T-helper 9 cell (primary cell): ENCODE measurements around the gene BRD3OS.

Experiments
- DNase-seq: peaks from one replicate; pipeline ENCODE4 v3.0.0-alpha.2; 2020

BRD3OS gene

DNA sequence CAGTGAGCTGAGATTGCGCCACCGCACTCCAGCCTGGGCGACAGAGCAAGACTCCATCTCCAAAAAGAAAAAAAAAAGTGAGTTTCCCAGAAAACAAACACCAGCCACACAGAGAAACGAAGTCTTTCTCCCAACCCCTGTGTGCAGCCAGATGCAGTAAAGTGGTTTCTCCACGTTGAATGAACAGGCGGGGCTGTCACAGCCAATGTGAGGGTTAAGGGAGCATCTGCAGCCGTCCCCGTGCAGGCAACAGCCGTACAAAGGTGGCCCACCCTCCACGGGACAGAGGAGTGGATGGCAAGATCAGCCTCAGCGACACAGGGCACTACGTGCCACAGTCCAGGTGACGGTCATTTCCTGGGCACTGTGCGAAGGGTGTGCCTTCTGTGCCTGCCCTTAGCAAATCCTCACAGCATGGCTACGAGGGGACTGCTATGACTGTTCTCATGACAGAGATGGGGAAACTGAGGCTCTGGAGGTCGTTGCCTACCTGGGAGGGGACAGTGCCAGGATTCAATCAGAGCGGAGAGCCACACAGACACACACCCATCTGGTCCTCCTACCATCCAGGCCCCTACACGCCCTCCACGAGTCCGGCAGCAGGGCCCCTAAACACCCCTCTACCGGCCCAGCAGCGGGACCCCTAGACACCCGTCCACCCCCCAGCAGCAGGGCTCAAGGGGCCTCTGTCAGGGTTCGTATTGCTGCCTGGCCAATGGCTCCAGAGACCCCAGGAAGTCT is 35.5 kb upstream of the BRD3OS start:
- no peak for DNase-seq

DNA sequence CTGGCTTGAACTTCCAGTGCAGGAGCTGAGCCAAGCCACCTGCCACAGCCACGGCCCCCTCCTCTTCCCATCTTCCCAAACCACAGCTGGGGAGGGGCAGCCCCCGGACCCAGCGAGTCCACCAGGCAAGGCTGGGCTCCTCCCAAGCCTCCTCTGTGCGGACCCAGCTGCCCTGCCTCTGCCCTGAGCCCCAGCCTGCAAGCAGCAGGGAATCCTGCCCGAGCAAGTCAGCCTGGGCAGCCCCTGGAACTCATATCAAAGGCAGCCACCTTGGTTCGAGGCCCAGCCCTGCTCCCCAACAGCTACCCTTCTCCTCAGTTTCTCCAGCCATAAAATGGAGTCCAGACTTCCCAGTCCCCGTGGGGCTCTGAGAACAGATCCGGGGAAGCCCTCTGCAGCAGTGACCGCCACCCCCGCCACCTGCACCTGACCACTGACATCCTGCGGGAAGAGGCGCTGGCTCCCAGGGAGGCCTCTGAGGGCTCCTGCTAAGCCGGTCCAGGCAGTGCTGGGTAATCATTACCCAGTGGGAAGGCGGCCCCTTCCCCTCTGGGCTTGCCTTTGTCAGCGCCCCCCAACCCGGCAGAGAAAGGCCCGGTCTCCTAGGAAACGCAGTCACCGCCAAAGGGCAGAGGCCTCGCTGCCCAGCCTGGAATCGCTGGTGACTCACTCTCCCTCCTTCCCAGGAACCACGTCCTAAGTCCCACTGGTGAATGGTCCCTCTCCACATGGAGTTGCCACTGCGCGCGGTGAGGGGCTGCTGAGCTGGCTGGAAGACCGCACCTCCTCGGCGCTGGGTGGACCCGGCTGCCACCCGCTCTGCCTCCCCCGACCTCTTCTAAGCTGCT is 34.7 kb upstream of the BRD3OS start:
- no peak for DNase-seq

DNA sequence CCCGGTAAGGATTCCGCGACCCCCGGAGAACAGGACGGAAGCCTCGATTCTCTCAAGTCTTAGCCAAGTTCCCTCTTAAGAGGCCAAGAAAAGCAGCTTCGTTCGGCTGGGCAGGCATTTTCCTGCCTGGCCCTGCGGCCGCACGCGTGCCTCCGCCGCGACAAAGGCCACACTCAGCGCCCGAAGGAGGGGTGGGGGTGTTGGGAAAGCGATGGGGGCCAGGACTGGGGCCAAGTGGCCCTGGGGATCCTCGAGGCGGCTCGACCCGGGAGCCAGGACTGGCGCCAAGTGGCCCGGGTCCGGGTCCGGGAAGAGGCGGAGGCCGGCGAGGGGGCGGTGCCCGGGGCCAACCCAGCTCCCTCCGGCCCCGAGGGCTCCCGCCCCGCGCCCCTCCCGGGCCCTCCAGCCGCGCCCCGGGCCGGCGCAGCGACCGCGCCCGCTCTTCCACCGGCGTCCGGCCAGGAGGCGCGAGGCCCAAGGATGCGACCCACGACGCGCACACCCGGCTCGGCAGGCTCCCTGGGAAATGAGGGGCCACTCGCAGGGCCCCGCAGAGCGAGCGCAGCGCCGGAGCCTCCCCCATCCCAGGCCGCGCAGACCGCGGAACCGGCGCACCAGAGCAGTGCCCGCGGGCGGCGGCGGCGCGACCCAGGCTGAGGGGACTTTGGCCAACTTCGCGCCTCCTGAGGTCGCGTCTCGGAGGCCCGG is 33.9 kb upstream of the BRD3OS start:
- no peak for DNase-seq

DNA sequence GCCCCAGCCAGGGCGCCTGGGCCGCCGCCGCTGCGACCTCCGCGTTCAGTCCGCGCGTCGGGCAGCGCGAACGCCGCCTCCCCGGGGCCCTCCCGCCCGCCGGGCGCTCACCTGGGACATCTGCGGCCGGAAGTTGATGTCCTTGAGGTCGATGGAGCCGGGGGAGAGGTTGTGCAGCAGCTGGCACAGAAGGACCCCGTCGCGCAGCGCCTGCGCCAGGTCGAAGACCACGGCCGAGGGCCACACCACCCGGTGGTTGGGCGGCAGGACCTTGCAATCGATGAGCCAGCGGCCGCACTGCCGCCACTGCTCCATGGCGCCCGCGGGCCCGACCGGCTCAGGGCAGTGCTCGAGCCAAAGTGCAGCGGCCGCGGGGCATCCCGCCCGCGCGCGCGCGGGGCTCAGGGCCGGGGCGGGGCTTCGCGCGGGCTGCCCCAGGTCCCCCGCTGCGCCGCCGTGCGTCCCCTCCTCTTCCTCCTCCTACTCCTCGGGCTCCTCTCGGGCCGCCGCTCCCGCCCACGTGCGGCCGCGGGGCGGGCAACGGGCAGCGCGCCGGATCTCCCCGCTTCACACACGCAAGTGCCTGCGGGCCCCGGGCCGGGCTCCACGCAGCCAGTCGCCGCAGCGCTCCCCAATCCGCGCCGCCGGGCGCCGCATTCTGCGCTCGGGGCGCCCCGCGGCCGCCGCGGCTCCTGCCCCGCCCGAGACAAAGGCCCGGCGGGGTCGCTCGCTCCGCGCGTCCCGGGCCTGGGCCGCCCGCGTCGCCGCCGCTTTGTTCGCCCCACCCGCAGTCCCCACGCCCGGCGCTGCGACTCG is 33.1 kb upstream of the BRD3OS start, which contains the start of gene VAV2:
Gene VAV2, minus strand, starts transcription at position 361 of the 816 bp plus-strand sequence. Its CDS starts 46 bp downstream, at position 315.
- peak; percentile 17 for DNase-seq

DNA sequence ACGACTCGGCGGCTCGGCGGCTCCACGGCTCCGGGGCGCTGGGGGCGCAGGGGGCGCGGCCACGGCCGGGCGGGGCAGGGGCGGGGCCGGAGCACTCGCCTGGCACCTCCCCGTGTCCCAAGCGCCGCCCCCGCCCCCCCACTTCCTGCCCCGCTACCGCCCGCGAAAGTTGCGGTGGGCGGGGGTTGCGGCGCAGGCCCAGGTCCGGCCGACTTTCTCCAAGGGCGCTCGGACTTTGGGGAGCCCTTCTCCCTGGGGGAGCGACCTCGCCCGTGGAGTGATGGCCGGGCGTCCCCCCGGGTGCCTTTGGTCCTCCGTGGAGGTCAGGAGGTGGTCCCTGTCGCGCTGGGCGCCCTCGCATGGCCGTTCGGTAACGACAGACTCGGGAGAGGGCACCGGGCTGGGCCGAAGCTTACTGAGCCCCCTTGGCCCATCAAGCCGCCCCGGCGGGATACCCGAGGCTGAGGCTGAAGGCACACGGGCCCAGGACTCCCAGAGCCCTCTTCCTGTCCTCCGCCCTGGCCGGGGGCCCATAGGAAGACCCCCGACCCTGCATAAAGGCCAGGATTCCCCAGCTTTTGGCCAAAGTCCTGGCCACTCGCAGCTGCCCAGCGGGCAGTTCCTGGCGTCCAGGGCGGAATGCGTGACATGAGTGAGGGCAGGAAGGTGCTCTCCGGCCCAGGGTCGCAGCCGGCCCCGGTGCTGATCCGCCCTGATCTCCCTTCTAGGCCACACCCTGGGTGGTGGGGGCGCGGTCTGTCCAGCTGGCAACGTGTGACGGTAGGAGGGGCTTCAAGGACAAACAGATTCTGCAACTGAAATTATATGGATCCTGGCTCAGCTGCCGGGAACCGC is 32.3 kb upstream of the BRD3OS start:
- DNase-seq = peak; percentile 70

DNA sequence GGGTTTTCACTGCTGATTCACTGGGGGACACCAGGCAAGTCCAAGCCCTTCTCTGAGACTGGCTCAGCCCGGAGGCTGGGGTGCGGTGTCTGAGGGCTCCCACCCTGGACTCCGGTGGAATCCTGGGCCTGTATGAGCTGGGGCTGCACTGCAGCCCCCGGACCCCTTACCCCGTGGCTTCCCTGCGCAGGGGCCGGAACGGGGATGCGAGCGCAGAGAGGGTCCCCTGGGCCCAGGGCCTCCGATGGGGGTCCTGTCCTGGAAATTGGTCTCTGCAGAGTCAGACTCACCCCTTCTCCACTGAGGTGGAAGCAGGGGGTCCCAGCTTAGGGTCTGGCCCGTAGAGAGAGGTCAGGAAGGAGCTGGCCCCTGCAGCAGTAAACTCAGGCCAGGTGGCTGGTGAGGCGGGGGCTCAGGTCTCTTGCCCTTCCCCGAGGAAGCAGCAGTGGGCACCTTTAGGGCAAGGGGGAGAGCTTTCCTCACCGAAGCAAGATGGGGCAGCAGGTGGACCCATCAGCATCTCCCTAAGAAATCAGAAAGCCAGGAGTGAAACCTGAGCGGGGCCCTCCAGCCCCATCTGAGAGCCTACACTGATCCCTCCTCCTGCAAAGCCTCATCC is 31.5 kb upstream of the BRD3OS start:
- no peak for DNase-seq

DNA sequence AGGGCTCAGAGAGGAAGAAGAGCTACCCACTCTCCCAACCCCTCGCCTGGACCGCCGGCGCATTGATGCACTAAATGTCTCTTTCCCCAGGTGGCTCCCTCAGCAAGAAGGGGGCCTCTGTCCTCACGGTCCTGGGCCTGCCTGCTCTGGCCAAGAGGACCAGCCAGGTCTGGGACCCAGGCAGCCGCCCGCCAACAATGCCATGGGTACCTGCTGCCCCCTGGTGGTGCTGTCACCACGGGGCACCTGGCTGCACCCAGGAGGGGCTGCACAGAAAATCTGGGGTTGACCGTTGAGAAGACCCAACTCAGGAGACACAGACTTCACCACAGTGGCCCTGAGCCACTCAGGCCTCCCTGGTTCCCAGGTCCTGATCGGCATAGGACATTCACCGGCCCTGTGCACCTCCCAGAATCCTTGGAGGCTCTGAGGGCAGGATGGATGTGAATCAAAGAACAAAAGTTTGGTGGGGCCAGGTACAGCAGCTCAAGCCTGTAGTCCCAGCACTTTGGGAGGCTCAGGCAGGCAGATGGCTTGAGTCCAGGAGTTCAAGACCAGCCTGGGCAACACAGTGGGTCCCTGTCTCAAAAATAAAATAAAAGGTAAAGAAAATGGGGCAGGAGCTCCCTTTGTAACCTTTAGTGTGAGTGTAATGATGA is 30.8 kb upstream of the BRD3OS start:
- peak; percentile 74 for DNase-seq

DNA sequence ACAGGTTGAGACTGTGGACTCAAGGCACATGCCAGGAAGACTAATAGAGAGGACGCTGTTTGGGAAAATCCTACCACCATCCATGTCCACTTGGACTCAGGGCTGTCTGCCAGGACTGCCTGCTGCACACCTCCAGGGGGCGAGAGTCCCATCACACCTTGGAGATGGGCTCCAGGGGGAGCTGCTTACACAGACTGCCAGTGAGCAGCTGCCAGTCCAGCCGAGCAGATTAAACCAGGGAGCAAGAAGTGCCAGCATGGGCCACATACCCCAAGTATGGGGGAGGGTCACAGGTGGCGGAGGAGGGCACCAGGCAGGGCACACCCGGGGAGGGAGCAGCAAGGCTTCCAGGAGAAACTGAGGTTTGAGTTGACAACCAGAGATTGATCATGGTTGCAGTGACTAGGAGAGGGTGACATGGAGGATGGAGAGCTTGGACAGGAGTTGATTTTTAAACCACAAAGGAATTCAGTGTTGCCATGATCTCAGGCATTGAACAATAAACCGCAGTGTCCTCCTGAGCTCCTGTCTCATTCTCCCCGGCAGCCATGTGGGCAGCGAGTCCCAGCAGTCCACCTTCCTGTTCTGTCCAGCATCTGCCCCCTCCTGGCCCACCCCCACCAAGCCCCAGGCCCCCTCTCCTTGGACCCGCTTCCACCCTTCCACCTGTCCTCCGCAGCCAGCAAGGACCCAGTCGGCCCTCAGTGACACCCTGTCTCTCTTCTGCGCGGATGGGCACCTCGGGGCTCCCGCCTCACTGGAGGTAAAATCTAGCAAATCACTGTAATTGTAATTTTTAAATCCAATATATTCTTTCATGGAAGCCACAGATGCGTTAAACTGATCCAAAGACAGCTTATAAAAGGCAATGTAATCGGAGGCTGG is 30.0 kb upstream of the BRD3OS start:
- no peak for DNase-seq

DNA sequence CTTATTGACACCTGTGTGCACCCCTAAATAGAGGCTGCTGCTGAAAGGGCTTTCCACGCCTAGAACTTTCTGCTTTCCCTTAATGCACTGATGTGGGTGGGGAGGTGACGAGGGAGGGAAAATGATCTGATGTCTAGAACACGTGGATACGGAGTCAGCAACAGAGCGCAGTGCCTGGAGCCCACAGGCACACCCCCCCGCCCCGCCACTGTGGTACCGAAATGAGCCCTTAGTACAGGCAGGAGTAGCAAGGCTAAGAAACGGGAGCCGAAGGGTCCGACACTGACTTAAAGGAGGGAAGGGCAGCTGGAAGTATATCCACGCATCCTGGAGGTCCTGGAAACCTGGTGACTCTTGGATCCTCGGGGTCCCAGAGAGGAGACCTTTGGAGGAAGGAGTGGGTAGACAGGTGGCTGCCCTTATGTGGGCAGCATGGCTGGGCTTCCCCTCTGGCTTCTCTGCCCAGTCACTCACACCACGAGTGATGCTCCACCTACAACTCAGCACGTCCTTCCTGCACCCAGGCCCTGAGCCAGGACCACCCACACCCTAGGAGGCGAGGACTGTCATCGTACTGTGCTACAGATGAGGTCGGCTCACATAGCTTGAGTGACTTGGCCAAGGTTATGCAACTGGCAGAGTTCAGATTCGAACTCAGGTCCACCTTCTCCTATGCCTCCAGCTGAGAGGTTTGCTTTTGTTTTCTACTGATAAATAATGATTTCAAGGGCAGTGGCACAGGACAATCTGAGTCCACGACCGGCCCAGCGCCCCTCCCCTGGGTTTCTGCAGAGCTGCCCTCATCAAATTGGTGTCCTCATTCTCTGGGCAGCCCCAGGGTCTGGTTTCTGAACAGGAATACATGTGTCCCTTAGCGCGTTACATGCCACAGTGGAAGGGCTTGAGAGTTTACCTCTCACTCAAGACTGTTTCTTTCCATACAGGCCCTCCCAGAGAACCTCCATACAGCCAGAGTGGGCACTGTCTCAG is 28.5 kb upstream of the BRD3OS start:
- no peak for DNase-seq

DNA sequence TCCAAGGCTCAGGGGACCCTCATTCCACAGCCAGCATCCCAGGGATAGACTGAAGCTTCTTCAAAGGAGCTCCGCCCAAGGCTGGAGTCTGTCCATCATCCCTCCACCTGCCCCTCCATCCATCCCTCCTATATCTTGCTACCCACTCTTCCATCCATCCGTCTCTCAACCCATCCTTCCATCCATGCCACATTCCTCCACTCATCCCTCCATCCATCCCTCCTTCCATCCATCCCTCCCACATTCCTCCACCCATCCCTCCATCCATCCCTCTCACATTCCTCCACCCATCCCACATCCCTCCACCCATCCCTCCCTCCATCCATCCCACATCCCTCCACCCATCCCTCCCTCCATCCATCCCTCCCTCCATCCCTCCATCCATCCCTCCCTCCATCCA is 27.7 kb upstream of the BRD3OS start:
- DNase-seq = no peak

DNA sequence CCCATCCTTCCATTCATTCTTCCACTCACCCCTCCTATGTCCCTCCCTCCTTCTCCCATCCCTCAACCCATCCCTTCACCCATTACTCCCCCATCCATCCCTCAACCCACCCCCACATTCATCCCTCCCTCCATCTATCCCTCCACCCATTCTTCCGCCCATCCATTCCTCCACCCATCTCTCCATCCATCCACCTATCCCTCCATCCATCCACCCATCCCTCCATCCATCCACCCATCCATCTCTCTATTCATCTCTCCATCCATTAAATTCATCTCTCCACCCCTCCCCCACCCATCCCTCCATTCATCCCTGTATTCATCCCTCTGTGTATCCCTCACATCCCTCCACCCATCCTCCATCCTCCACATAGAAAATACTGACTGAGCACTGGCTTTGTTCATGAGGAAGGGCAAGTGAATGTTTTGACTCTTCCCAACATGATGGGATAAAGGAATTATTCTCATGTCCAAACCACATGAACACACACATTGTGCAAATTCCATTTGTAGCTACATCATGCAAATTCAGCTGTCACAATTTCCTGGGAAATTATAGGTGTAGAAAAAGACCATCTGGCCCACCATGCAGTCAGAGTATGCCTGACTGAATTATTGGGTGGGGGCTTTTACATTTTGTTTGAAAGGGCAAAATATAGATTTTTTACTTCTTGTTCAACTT is 26.2 kb upstream of the BRD3OS start:
- DNase-seq = no peak

DNA sequence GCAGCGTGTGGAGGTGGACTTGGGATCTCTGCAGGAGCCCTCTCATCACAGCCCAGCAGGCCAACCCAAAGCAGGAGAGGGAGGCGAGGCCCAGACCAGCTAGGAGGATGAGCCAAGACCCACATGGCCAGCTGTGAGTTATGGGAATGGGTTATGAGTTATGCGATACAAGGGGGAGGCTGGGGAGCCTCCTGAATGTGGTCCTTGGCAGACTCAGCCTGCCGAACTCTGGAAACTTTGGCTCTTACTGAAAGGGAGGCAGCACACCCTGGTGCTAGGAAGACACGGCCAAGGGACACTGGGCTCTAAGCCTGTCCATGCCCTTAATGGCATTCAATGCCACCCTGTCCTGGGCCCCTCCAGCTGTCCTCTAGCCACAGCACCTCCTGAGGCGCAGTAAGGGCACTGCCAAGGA is 25.4 kb upstream of the BRD3OS start:
- DNase-seq = no peak

DNA sequence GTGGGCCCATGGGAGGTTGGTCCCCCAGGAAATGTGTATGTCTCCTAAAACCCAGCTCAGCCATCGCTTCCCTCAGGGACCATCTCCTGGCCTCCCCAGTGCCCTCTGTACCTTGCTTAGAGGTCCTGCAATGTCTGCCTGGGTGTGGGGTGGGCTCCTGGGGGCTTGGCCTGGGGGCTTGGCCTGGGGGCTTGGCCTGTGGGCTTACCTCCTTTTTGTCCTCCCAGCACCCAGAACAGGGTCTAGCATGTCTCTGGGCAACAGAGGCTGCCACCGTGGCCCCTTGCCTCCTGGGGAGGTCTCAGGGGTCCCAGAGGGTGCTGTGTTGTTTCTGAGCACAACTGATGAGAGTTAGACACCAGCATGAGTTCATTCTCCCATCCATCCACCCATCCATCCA is 22.5 kb upstream of the BRD3OS start:
- no peak for DNase-seq

DNA sequence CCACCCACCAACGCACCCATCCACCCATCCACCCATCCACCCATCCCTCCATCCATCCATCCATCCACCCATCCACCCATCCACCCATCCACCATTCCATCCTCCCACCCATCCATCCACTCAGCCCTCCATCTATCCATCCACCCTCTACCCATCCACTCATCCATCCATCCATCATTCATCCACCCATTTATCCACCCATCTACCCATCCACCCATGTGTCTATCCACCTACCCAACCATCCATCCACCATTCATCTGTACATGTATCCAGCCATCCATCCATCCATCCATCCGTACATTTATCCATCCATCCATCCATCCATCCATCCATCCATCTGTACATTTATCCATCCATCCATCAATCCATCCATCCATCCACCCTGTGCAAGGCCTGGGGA is 22.0 kb upstream of the BRD3OS start:
- no peak for DNase-seq

DNA sequence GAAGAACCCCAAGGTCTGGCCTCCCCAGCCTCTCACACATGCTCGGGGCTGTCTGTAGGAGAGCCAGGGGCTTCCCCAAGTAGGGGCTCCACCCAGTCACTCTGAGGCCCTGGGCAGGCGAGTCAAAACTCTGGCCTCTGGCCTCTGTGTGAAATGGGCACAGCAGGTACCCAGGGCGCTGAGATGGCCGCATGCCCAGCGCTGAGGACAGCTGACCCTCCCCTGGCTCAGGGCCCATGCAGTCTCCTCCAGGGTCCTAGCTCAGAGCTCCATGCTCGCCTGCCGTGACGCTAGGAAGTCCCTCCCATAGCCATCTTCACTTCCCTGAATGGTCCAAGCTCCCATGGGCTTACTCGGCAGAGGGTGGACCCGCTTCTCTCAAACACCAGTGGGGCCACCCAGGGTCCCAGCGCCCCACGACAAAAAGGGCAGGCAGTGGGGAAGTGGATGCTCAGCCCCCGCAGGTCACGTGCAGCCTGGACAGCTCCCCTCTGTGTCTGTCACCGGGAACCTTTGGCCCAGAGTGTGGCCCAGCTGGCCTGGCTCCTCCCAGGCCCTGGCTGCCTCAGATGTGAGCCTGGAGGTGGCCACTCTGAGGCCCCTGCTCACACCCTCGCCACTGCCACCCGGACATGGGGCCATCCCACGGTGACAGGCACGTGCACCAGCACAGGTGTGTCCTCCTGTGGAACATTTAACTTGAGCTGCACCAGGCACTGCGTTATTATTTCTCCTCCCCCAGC is 21.0 kb upstream of the BRD3OS start:
- DNase-seq = no peak

DNA sequence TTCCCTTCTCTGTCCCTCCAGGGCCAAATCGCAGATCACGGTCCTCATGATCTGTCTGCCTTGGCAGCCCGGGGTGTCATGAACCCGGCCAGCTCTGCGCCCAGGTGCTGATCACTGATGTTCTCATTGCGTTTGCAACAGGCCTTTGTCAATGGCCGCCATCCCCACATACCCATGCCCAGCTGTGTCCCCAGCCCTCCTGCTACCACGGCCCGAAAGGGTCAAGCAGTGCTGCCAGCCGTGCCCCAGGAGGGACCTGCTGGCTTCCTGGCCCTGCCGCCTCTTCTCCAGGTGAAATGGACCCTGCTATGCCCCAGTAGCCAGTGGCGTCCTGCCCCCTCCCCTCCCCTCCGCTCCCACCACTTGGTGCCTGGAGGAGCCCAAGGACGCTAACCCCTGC is 20.4 kb upstream of the BRD3OS start:
- DNase-seq = no peak

DNA sequence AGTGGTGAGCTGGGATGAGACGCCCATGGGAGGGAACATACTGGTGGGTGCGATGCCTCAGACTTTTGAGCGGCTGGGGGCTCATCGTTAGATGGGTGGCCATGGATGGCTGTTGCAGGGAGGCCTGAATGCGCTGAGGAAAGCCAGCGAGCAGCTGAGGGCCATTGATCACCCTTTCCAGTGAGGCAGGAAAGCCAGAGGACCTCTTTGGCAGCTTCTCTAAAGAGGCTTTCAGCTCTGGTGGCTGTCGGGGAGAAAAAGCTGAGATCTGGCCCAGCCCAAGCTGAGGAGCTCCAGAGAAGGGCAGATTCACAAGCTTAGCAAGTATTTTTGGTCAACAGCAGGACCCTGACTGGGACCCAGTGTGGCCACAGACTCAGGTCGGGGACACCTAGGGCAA is 19.9 kb upstream of the BRD3OS start:
- no peak for DNase-seq
